Measurements from ENCODE around the gene EFNA5. TPM values are rescaled to one million over a fixed set of nuclear protein-coding genes. Genes with fewer than 3 reads are reported as not detected.

The EFNA5 gene
- total and polyA plus RNA-seq, 2 of the 8 experiments (the other 6 are each of a cell fraction or from before 2014, with no cell fraction given), result 9.6 to 21.8 TPM

- DNase-seq (ENCODE audit: low read depth in 1 of 2, low spot score in 2 of 2), result no peak
- no peak overlapping the region for H4K91ac ChIP-seq (replicated peaks; ENCODE audit: insufficient read length, low read length)
- no peak overlapping the region for H3K4me2 ChIP-seq (ENCODE audit: insufficient read depth in 1 of 2, low read depth in 2 of 2, low read length in 2 of 2)
- H2AK5ac ChIP-seq (ENCODE audit: low read depth, low read length), result no peak overlapping the region
- peaks cover 0 to 6% of the 10 kb centered on the region in 2 experiments; a peak in 1 of 4 replicates for H3K79me2 ChIP-seq (ENCODE audit: control insufficient read depth in 1 of 2, insufficient read depth in 2 of 2, low read length in 2 of 2)
- H3K36me3 ChIP-seq (ENCODE audit: control insufficient read depth in 2 of 4, insufficient read depth in 4 of 4, low read length in 3 of 4), result no peaks in the 10 kb centered on the region
- no peak overlapping the region for H2BK20ac ChIP-seq (ENCODE audit: low read length)
- H3K27ac ChIP-seq (ENCODE audit: low read depth, low read length), result no peak overlapping the region
- H3K23me2 ChIP-seq (ENCODE audit: low read depth, low read length), result no peaks in the 10 kb centered on the region
- no peak overlapping the region for H3K4ac ChIP-seq (replicated peaks; ENCODE audit: insufficient read length, low read depth, low read length)
- no peaks in the 10 kb centered on the region for H3K27me3 ChIP-seq (replicated peaks in 1 of 4; ENCODE audit: control insufficient read depth in 3 of 4, extremely low read depth in 1 of 4, insufficient read depth in 3 of 4, low read length in 3 of 4)
- H3K4me3 ChIP-seq (ENCODE audit: extremely low read depth in 1 of 4, insufficient read depth in 2 of 4, low read depth in 3 of 4, low read length in 4 of 4), result no peak overlapping the region
- no peak for FAIRE-seq
- H3K9me3 ChIP-seq (ENCODE audit: insufficient read depth in 2 of 2, low read depth in 1 of 2, low read length in 1 of 2), result no peaks in the 10 kb centered on the region
- ChIA-PET POLR2A (ENCODE audit: partially characterized antibody) (no interaction called here), CTCF (ENCODE audit: partially characterized antibody) (interaction anchor here (1.1 to 2.9 kb wide), 2 partner anchors 10 to 25 kb away, joined by 3 to 9 read pairs; no protein-coding TSS in a partner anchor)
- no peak overlapping the region for H2BK12ac ChIP-seq (ENCODE audit: low read depth, low read length)
- H3K56ac ChIP-seq (replicated peaks; ENCODE audit: insufficient read length, low read depth, low read length), result no peak overlapping the region
- no peak overlapping the region for H3K9ac ChIP-seq (replicated peaks in 1 of 4; ENCODE audit: extremely low read depth in 1 of 4, low read depth in 3 of 4, low read length in 3 of 4)
- H2AFZ ChIP-seq (ENCODE audit: low read length), result no peak overlapping the region
- no peak overlapping the region for H3K23ac ChIP-seq (ENCODE audit: insufficient read length)
- no peak overlapping the region for H3K14ac ChIP-seq (ENCODE audit: insufficient read length)
- no peak overlapping the region for H4K8ac ChIP-seq (ENCODE audit: extremely low read depth, insufficient read depth, low read length)
- H3K18ac ChIP-seq (ENCODE audit: extremely low read depth, low read length), result no peak overlapping the region
- no peaks in the 10 kb centered on the region for H3K79me1 ChIP-seq (ENCODE audit: low read depth, low read length)
- no peak overlapping the region for H4K5ac ChIP-seq (ENCODE audit: insufficient read length, low read depth, low read length)
- H2BK15ac ChIP-seq (ENCODE audit: low read length), result no peak overlapping the region
- H2BK5ac ChIP-seq (ENCODE audit: low read depth, low read length), result no peak overlapping the region
- no peak overlapping the region for H2BK120ac ChIP-seq (replicated peaks; ENCODE audit: low read depth, low read length)
- peaks cover 0 to 3% (median 0%) of the 10 kb centered on the region in 4 experiments; a peak in 1 of 7 replicates for H3K4me1 ChIP-seq (replicated peaks in 1 of 4; ENCODE audit: control insufficient read depth in 3 of 4, insufficient read depth in 4 of 4, low read length in 3 of 4)
- peaks cover 0 to 2% of the 10 kb centered on the region in 2 experiments for H4K20me1 ChIP-seq (replicated peaks in 1 of 2; ENCODE audit: control insufficient read depth in 1 of 2, insufficient read depth in 2 of 2, low read length in 2 of 2)
- WGBS, 2 experiments (ENCODE audit: extremely low coverage in 1 of 2, insufficient coverage in 1 of 2, insufficient read length in 1 of 2, insufficient replicate concordance in 2 of 2, low coverage in 1 of 2, low lambda C conversion rate in 2 of 2, missing lambda C conversion rate in 1 of 2), result 91% methylated on average over 3 of the region's 3 CpGs; no CpG with 5 or more reads in 1 of the 2 experiments
- no peak for TF ChIP-seq EP300 (IDR thresholded peaks at IDR 0.05; ENCODE audit: borderline replicate concordance in 1 of 2, low read depth in 2 of 2, low read length in 2 of 2)
- no peak for TF ChIP-seq GTF2F1 (IDR thresholded peaks at IDR 0.05; ENCODE audit: borderline replicate concordance, low read depth, low read length)
- TF ChIP-seq CHD2 (IDR thresholded peaks at IDR 0.05; ENCODE audit: low read length), result no peak
- TF ChIP-seq SP2 (IDR thresholded peaks at IDR 0.05; ENCODE audit: low read length), result no peak
- TF ChIP-seq MAFK (IDR thresholded peaks at IDR 0.05; ENCODE audit: low read depth, low read length), result no peak
- TF ChIP-seq CHD1 (IDR thresholded peaks at IDR 0.05; ENCODE audit: low read depth, low read length), result no peak
- TF ChIP-seq ASH2L (IDR thresholded peaks at IDR 0.05; ENCODE audit: low read length), result no peak
- no peak for TF ChIP-seq POLR2A (IDR thresholded peaks at IDR 0.05; ENCODE audit: control extremely low read depth in 1 of 2, low read depth in 2 of 2, low read length in 2 of 2)
- TF ChIP-seq CTBP2 (IDR thresholded peaks at IDR 0.05; ENCODE audit: borderline replicate concordance, insufficient read depth, insufficient read length, low read length), result no peak
- TF ChIP-seq POLR2AphosphoS5 (IDR thresholded peaks at IDR 0.05; ENCODE audit: low read depth, low read length), result no peak
- no peak for TF ChIP-seq PHF8 (conservative IDR thresholded peaks at IDR 0.05; ENCODE audit: low read depth, low read length)
- no peak for TF ChIP-seq RXRA (IDR thresholded peaks at IDR 0.05; ENCODE audit: insufficient read depth, low read depth, low read length)
- no peak for TF ChIP-seq SIX5 (IDR thresholded peaks at IDR 0.05; ENCODE audit: low read depth, low read length)
- no peak for TF ChIP-seq NRF1 (IDR thresholded peaks at IDR 0.05; ENCODE audit: low read depth, low read length)
- no peak for TF ChIP-seq TAF7 (optimal IDR thresholded peaks at IDR 0.05; ENCODE audit: borderline replicate concordance, low read depth, low read length)
- no peak for TF ChIP-seq BRCA1 (IDR thresholded peaks at IDR 0.05; ENCODE audit: low read depth, low read length)
Measured at GRCh38 chr5:107597803-107598202, 72.9 kb downstream of the EFNA5 start.

All from H1 (cell line).